Lung (tissue), 12 donors: ENCODE data around the gene HRCT1. TPM values are rescaled to one million over a fixed set of nuclear protein-coding genes. Genes with fewer than 3 reads are reported as not detected.

Source experiments
- ATAC-seq: fragments of 200-7000 bp; cut with Tn5 transposase; one replicate; pipeline ENCODE4 v1.9.1; 2020; ENCODE audit warnings: moderate number of reproducible peaks; ENCODE audit not compliant: insufficient read depth, low FRiP score
- DNase-seq, 3 donors: peaks; one replicate each; pipeline ENCODE4 v3.0.0-alpha.2; 2013 to 2017
- H3K27ac ChIP-seq, 2 donors: one replicate each; pipeline ENCODE4 v1.5.1; 2013; ENCODE audit warnings: mild to moderate bottlenecking in 2 of 2, moderate library complexity in 2 of 2, control low read depth in 1 of 2, inconsistent platforms in 1 of 2, low read depth in 1 of 2, low read length in 1 of 2
- H3K27me3 ChIP-seq, 3 donors: one replicate each; pipeline ENCODE4 v1.5.1; 2013; ENCODE audit warnings: low read length in 2 of 3; ENCODE audit not compliant: control insufficient read depth in 3 of 3, insufficient read depth in 3 of 3
- H3K36me3 ChIP-seq, 4 donors: one replicate each; pipeline ENCODE4 v1.5.1; 2013; ENCODE audit warnings: low read length in 4 of 4, mild to moderate bottlenecking in 1 of 4, moderate library complexity in 1 of 4; ENCODE audit not compliant: control insufficient read depth in 4 of 4, insufficient read depth in 4 of 4
- H3K4me1 ChIP-seq, 5 donors: one replicate each; pipeline ENCODE4 v1.5.1; 2013; ENCODE audit warnings: low read length in 5 of 5, mild to moderate bottlenecking in 2 of 5, moderate library complexity in 1 of 5; ENCODE audit not compliant: control insufficient read depth in 5 of 5, insufficient read depth in 5 of 5
- H3K4me3 ChIP-seq: one replicate; pipeline ENCODE4 v1.5.1; 2013; ENCODE audit warnings: mild to moderate bottlenecking, control low read depth, moderate library complexity
- H3K9ac ChIP-seq, 2 donors: one replicate each; pipeline ENCODE4 v1.5.1; 2013; ENCODE audit warnings: low read length in 2 of 2, control low read depth in 1 of 2; ENCODE audit not compliant: insufficient read depth in 1 of 2
- H3K9me3 ChIP-seq, 4 donors: one replicate each; pipeline ENCODE4 v1.5.1; 2013; ENCODE audit warnings: low read length in 3 of 4, mild to moderate bottlenecking in 1 of 4, moderate library complexity in 1 of 4; ENCODE audit not compliant: control insufficient read depth in 4 of 4, insufficient read depth in 3 of 4
- WGBS, 2 donors: extraction: QIAGEN DNeasy Blood & Tissue Kit; methylation state at CpG; one replicate each; pipeline ENCODE4 v1.1.7; 2013; 5-methylcytosine and 5-hydroxymethylcytosine counted together
- polyA plus RNA-seq, 2 donors: library from polyadenylated mRNA; stranded (reverse); fragments of 200-250 nt; gene quantifications; one replicate each; pipeline ENCODE4 v1.2.1, GENCODE V29; 2013
- total RNA-seq, 2 donors: library from RNA; depleted of rRNA in 1 of 2; stranded (reverse); fragments of >200 nt in 1 of 2; gene quantifications; one replicate each; pipeline ENCODE4 v1.2.1, GENCODE V29; 2014 to 2021
- TF ChIP-seq, protein P1 (sequence below): IDR thresholded peaks from 2 replicates; pipeline ENCODE4 v1.5.1; 2012; ENCODE audit warnings: mild to moderate bottlenecking; ENCODE audit errors: control extremely low read depth, extremely low read depth
- donor health status: control.
- donor health status: control.
- donor health status: Bipolar disorder and iron deficiency.
- donor health status: healthy.
- donor health status: DM: yes; HTN: yes; CAD: no.

HRCT1 gene
- total and polyA plus RNA-seq, 4 donors = 1.7 to 14.1 (median 6.3) TPM; not detected in 1

DNA sequence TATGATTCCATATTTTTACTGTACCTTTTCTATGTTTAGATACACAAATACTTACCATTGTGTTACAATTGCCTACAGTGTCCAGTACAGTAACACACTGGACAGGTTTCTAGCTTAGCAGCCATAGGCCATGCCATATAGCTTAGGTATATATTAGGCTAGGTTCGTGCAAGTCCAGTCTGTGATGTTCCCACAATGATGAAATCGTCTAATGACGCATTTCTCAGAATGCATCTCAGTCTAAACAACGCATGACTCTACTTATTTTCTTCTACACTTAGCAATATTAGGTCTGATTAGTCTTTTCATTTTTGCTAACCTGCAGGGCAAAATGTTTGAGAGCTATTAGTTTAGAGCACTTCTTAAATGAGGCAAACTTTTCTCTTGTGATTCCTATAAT is 29.3 kb downstream of the HRCT1 start:
- TF ChIP-seq, protein P1, sequence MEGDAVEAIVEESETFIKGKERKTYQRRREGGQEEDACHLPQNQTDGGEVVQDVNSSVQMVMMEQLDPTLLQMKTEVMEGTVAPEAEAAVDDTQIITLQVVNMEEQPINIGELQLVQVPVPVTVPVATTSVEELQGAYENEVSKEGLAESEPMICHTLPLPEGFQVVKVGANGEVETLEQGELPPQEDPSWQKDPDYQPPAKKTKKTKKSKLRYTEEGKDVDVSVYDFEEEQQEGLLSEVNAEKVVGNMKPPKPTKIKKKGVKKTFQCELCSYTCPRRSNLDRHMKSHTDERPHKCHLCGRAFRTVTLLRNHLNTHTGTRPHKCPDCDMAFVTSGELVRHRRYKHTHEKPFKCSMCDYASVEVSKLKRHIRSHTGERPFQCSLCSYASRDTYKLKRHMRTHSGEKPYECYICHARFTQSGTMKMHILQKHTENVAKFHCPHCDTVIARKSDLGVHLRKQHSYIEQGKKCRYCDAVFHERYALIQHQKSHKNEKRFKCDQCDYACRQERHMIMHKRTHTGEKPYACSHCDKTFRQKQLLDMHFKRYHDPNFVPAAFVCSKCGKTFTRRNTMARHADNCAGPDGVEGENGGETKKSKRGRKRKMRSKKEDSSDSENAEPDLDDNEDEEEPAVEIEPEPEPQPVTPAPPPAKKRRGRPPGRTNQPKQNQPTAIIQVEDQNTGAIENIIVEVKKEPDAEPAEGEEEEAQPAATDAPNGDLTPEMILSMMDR = no peak
- Histone ChIP-seq H3K9ac (no peak overlapping the region), H3K9me3 (no peaks in the 10 kb centered on the region), H3K4me3 (no peak overlapping the region), H3K27me3 (no peaks in the 10 kb centered on the region), H3K4me1 (no peaks in the 10 kb centered on the region), H3K27ac (no peak overlapping the region), H3K36me3 (no peaks in the 10 kb centered on the region)
- 88 to 97% methylated on average over 4 of the region's 4 CpGs for WGBS, 2 donors
- DNase-seq = no peak
- no peak for ATAC-seq

GRCh38 chr9:35935755-35936509 is 29.9 kb downstream of the HRCT1 start:
- no peaks in the 10 kb centered on the region for H3K9me3 ChIP-seq
- H3K4me3 ChIP-seq = no peak overlapping the region
- H3K27me3 ChIP-seq = no peaks in the 10 kb centered on the region
- no peak overlapping the region for H3K9ac ChIP-seq
- 51 to 66% methylated on average over 7 of the region's 7 CpGs for WGBS, 2 donors
- ATAC-seq (no peak), DNase-seq (no peak)
- TF ChIP-seq, protein P1 = no peak
- no peaks in the 10 kb centered on the region for H3K4me1 ChIP-seq
- H3K36me3 ChIP-seq = no peaks in the 10 kb centered on the region
- H3K27ac ChIP-seq = no peak overlapping the region

GRCh38 chr9:35937227-35937626 is 31.2 kb downstream of the HRCT1 start:
- Histone ChIP-seq H3K4me1 (no peaks in the 10 kb centered on the region), H3K9me3 (no peaks in the 10 kb centered on the region), H3K27me3 (no peaks in the 10 kb centered on the region), H3K27ac (no peak overlapping the region), H3K36me3 (no peaks in the 10 kb centered on the region), H3K9ac (no peak overlapping the region), H3K4me3 (no peak overlapping the region)
- DNase-seq = no peak
- TF ChIP-seq, protein P1 = no peak
- WGBS, 2 donors = 68 to 79% methylated on average over 2 of the region's 2 CpGs
- no peak for ATAC-seq
